A673 (cell line): Measurements from ENCODE around the gene GSTT4.
"Not testable (repeated sequence)": the region's sequence is repeated elsewhere in the genome, so short reads cannot be mapped to it uniquely, and the experiment has no call there.

ENCODE experiments used
- CTCF ChIP-seq: fragments of 300-800, 200-600 bp; sonication (generic); conservative IDR thresholded peaks from 2 replicates; pipeline ENCODE4 v1.5.1; 2017; ENCODE audit warnings: low read depth, mild to moderate bottlenecking, antibody characterized with exemption, low read length, moderate library complexity, mixed read lengths
- EZH2 ChIP-seq: fragments of 200-600 bp; sonication (generic); IDR thresholded peaks from 2 replicates; pipeline ENCODE4 v1.6.1; 2017; ENCODE audit warnings: borderline replicate concordance, low read depth, mild to moderate bottlenecking, mixed read lengths, antibody characterized with exemption, low read length; ENCODE audit not compliant: poor library complexity, severe bottlenecking

- TF ChIP-seq CTCF, EZH2: not testable (repeated sequence)
Observed at GRCh38 chr22:24043465-24043864, 38.2 kb upstream of the GSTT4 start.
